ENCODE data around the gene ALOX5.

DNA sequence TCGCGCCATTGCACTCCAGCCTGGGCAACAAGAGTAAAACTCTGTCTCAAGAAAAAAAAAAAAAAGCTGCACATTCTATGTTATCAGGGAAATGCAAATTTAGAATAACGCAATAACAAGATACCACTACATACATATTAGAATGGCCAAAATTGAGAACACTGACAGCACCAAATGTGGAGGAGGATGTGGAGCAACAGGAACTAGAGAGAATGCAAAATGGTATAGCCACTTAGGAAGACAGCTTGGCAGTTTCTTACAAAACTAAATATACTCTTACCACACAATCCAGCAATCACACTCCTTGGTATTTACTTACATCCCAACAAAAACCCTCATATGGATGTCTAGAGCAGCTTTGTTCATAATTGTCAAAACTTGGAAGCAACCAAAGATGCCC lies 76.8 kb downstream of the ALOX5 start:
- TF ChIP-seq EZH2 (IDR thresholded peaks at IDR 0.05) (no peak), EZH2phosphoT487 (IDR thresholded peaks at IDR 0.05) (no peak)
